Right lobe of liver (tissue), 4 donors: ENCODE measurements around the gene MED9.

Source experiments
- CTCF ChIP-seq, 4 donors: fragments of 200-600 bp in 3 of 4; fragments of 450-650 bp in 1 of 4; IDR thresholded peaks; one replicate each; pipeline versions ENCODE4 v1.5.1 to v1.8.0; 2016 to 2022; ENCODE audit warnings: antibody characterized with exemption in 4 of 4, mild to moderate bottlenecking in 2 of 4
- POLR2A ChIP-seq: fragments of 450-650 bp; IDR thresholded peaks from one replicate; pipeline ENCODE4 v1.6.1; 2017; ENCODE audit warnings: antibody characterized with exemption, mild to moderate bottlenecking
- donor health status: DM: no; HTN: no; CAD: no.
- donor health status: DM: no; HTN: no; CAD: no.
- donor health status: DM: no; HTN: yes; CAD: no.

GRCh38 chr17:17497065-17497844 is 20.5 kb downstream of the MED9 start:
- TF ChIP-seq POLR2A (no peak), CTCF (IDR thresholded peaks at IDR 0.05) (no peak)
